ENCODE results near the gene DRC3.

DNA sequence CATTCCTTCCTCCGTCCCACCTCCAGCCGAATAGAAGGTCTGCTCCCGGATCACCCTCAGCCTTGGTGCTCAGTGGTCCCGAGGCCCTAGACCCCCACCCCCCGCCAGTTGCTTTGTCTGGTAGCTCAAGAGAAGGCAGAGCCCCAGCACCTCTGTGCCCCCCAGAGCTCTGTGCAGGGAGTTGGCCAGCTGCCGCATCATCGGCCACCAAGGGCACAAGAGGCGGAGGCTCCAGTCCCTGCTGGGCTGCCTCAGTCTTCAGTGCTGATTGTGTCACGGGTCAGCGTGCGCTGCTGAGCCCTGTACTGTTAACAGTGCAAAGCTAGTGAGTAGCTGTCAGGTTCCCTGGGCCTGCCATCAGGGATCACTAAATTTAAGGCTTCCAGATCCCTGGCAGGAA is 92.9 kb downstream of the DRC3 start:
- TF ChIP-seq CTCF (IDR thresholded peaks at IDR 0.05; ENCODE audit: poor library complexity) (no peak), EZH2phosphoT487 (IDR thresholded peaks at IDR 0.05; ENCODE audit: low read depth, severe bottlenecking, unreplicated experiment) (no peak)
